ENCODE results near the gene R3HDM2. TPM values are rescaled to one million over a fixed set of nuclear protein-coding genes. Genes with fewer than 3 reads are reported as not detected.
A peak's percentile ranks its signal among the peaks of the same experiment; 100 is the strongest.

Gene R3HDM2
- total RNA-seq, 1 donor from 2014 or later: 19.2 TPM

DNA sequence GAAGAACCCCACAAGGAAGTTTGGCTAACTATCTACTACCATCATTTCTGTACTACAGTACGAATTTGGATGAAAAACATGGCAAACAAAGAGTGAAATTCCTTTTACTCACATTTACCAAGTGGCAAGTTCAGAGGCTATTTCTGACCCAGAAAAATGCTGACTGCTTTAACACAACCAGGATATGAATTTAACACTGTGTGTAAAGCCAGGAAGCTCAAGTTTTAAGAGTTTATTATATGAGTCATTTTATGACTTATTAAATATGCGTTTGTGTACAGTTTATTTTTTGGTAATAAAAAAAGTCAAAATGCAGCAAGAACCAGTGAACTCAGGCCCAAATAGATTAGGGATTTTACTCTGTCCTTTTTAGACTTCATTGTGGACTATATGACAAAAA, 121.4 kb downstream of the R3HDM2 start:
- Mint-ChIP-seq H3K4me1 (ENCODE audit: low read depth, unreplicated experiment) (peaks cover 3% of the 10 kb centered on the region), H3K4me3 (ENCODE audit: unreplicated experiment) (no peak overlapping the region), H3K9me3 (ENCODE audit: unreplicated experiment) (no peaks in the 10 kb centered on the region), H3K27me3 (ENCODE audit: low read depth, unreplicated experiment) (no peaks in the 10 kb centered on the region), H3K36me3 (ENCODE audit: low read depth, unreplicated experiment) (peaks cover under 1% of the 10 kb centered on the region), H3K27ac (ENCODE audit: unreplicated experiment) (no peak overlapping the region)
- Histone ChIP-seq H3K79me2 (ENCODE audit: insufficient read depth, low read length) (no peaks in the 10 kb centered on the region), H2AFZ (ENCODE audit: low read depth, low read length) (no peak overlapping the region), H3K36me3 (ENCODE audit: insufficient read depth, low read length) (no peaks in the 10 kb centered on the region), H3K27ac (ENCODE audit: low read depth, low read length) (no peak overlapping the region), H3K9me3 (ENCODE audit: insufficient read depth, low read depth, low read length) (no peaks in the 10 kb centered on the region), H3K27me3 (ENCODE audit: insufficient read depth, low read length) (no peaks in the 10 kb centered on the region), H3K4me2 (ENCODE audit: low read length) (peak overlapping the region; percentile 18), H3K4me1 (ENCODE audit: insufficient read depth, low read length) (peaks cover 6% of the 10 kb centered on the region), H3K9ac (ENCODE audit: low read length) (peak overlapping the region; percentile 14), H4K20me1 (ENCODE audit: insufficient read depth, low read length) (no peaks in the 10 kb centered on the region), H3K4me3 (ENCODE audit: insufficient read depth, low read depth, low read length) (no peak overlapping the region)
- FAIRE-seq: no peak
- TF ChIP-seq, protein P1, sequence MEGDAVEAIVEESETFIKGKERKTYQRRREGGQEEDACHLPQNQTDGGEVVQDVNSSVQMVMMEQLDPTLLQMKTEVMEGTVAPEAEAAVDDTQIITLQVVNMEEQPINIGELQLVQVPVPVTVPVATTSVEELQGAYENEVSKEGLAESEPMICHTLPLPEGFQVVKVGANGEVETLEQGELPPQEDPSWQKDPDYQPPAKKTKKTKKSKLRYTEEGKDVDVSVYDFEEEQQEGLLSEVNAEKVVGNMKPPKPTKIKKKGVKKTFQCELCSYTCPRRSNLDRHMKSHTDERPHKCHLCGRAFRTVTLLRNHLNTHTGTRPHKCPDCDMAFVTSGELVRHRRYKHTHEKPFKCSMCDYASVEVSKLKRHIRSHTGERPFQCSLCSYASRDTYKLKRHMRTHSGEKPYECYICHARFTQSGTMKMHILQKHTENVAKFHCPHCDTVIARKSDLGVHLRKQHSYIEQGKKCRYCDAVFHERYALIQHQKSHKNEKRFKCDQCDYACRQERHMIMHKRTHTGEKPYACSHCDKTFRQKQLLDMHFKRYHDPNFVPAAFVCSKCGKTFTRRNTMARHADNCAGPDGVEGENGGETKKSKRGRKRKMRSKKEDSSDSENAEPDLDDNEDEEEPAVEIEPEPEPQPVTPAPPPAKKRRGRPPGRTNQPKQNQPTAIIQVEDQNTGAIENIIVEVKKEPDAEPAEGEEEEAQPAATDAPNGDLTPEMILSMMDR (IDR thresholded peaks at IDR 0.05; ENCODE audit: insufficient read depth, low read depth, low read length): no peak
- no peak for TF ChIP-seq EZH2 (IDR thresholded peaks at IDR 0.05; ENCODE audit: insufficient read depth, low read length)
- peak; percentile 30 for DNase-seq (ENCODE audit: low read depth)

DNA sequence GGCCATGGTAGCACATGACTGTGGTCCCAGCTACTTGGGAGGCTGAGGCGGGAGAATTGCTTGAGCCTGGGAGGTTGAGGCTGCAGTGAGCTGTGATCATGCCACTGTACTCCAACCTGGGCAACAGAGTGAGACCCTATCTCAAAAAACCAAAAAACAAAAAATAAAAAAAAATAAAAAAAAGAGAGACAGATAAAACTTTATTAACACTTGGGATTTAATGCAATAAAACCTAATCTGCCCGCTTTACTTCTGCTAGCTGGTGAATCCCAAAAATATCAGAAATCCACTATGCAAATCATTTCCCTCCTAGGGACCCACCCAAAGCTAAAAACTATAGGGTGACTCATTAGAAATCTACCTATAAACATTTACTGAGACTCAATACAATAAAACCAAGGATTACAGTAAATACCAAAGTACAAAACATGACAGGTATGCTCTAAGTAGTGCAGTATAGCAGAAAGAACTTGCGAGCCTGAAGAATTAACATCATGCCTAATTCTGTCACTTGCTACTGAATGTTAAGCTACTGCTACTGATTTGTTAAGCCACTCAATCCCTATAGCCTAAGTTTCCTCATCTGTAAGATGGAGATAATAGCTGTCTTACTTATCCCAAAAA, 129.8 kb downstream of the R3HDM2 start:
- no peak overlapping the region for H3K4me3 ChIP-seq (ENCODE audit: insufficient read depth, low read depth, low read length)
- no peak overlapping the region for H3K9ac ChIP-seq (ENCODE audit: low read length)
- Mint-ChIP-seq H3K27ac (ENCODE audit: unreplicated experiment) (no peak overlapping the region), H3K27me3 (ENCODE audit: low read depth, unreplicated experiment) (no peaks in the 10 kb centered on the region), H3K4me1 (ENCODE audit: low read depth, unreplicated experiment) (no peaks in the 10 kb centered on the region), H3K4me3 (ENCODE audit: unreplicated experiment) (no peak overlapping the region), H3K36me3 (ENCODE audit: low read depth, unreplicated experiment) (peaks cover 6% of the 10 kb centered on the region), H3K9me3 (ENCODE audit: unreplicated experiment) (no peaks in the 10 kb centered on the region)
- no peaks in the 10 kb centered on the region for H4K20me1 ChIP-seq (ENCODE audit: insufficient read depth, low read length)
- no peaks in the 10 kb centered on the region for H3K27me3 ChIP-seq (ENCODE audit: insufficient read depth, low read length)
- no peak overlapping the region for H3K4me2 ChIP-seq (ENCODE audit: low read length)
- H2AFZ ChIP-seq (ENCODE audit: low read depth, low read length): no peak overlapping the region
- H3K79me2 ChIP-seq (ENCODE audit: insufficient read depth, low read length): no peaks in the 10 kb centered on the region
- FAIRE-seq (no peak), DNase-seq (ENCODE audit: low read depth) (no peak)
- H3K9me3 ChIP-seq (ENCODE audit: insufficient read depth, low read depth, low read length): no peaks in the 10 kb centered on the region
- TF ChIP-seq EZH2 (IDR thresholded peaks at IDR 0.05; ENCODE audit: insufficient read depth, low read length): no peak
- TF ChIP-seq, protein P1 (IDR thresholded peaks at IDR 0.05; ENCODE audit: insufficient read depth, low read depth, low read length): no peak
- H3K4me1 ChIP-seq (ENCODE audit: insufficient read depth, low read length): no peaks in the 10 kb centered on the region
- H3K27ac ChIP-seq (ENCODE audit: low read depth, low read length): no peak overlapping the region
- H3K36me3 ChIP-seq (ENCODE audit: insufficient read depth, low read length): peaks cover 6% of the 10 kb centered on the region

DNA sequence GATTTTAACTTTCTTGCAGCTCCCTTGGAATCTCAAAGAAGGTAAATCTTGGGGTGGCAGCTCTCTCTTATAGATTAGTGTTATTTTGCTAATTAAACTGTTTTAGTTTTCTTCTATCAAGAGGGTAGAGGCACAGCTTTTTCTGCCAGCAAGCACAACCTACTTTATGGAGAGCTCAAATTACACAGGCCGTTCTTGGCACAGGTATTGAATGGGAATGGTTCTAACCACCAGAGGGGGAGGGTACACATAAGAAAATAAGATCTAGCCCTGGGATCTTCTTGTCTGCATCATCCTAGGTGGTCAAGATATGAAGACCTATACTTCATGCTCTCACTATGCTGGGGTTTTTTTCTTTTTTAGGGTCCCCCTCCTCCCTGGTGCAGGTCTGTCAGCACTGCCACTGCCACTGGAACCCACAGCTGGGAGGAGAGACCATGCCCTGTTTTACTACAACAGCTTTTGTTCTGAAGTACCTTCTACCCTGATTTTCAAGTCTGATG, 131.3 kb downstream of the R3HDM2 start:
- DNase-seq (ENCODE audit: low read depth) (peak; percentile 65), FAIRE-seq (no peak)
- Mint-ChIP-seq H3K9me3 (ENCODE audit: unreplicated experiment) (no peaks in the 10 kb centered on the region), H3K27ac (ENCODE audit: unreplicated experiment) (no peak overlapping the region), H3K4me3 (ENCODE audit: unreplicated experiment) (no peak overlapping the region), H3K4me1 (ENCODE audit: low read depth, unreplicated experiment) (no peaks in the 10 kb centered on the region), H3K36me3 (ENCODE audit: low read depth, unreplicated experiment) (peaks cover 12% of the 10 kb centered on the region), H3K27me3 (ENCODE audit: low read depth, unreplicated experiment) (no peaks in the 10 kb centered on the region)
- H3K9me3 ChIP-seq (ENCODE audit: insufficient read depth, low read depth, low read length): no peaks in the 10 kb centered on the region
- no peak overlapping the region for H2AFZ ChIP-seq (ENCODE audit: low read depth, low read length)
- TF ChIP-seq, protein P1 (IDR thresholded peaks at IDR 0.05; ENCODE audit: insufficient read depth, low read depth, low read length): no peak
- TF ChIP-seq EZH2 (IDR thresholded peaks at IDR 0.05; ENCODE audit: insufficient read depth, low read length): no peak
- no peaks in the 10 kb centered on the region for H4K20me1 ChIP-seq (ENCODE audit: insufficient read depth, low read length)
- H3K79me2 ChIP-seq (ENCODE audit: insufficient read depth, low read length): no peaks in the 10 kb centered on the region
- no peak overlapping the region for H3K9ac ChIP-seq (ENCODE audit: low read length)
- H3K27ac ChIP-seq (ENCODE audit: low read depth, low read length): no peak overlapping the region
- peaks cover 6% of the 10 kb centered on the region for H3K36me3 ChIP-seq (ENCODE audit: insufficient read depth, low read length)
- H3K4me1 ChIP-seq (ENCODE audit: insufficient read depth, low read length): no peaks in the 10 kb centered on the region
- H3K4me3 ChIP-seq (ENCODE audit: insufficient read depth, low read depth, low read length): no peak overlapping the region
- no peak overlapping the region for H3K4me2 ChIP-seq (ENCODE audit: low read length)
- no peaks in the 10 kb centered on the region for H3K27me3 ChIP-seq (ENCODE audit: insufficient read depth, low read length)

Measured in astrocyte (in vitro differentiated cells and primary cell).